ENCODE results near the gene DEPP1. TPM values are rescaled to one million over a fixed set of nuclear protein-coding genes. Genes with fewer than 3 reads are reported as not detected.
A peak's percentile ranks its signal among the peaks of the same experiment; 100 is the strongest.

DEPP1 gene
- total and polyA plus RNA-seq, 2 of the 13 experiments (the other 11 are each of a cell fraction or from before 2014, with no cell fraction given): 14.8 to 270 TPM

DNA sequence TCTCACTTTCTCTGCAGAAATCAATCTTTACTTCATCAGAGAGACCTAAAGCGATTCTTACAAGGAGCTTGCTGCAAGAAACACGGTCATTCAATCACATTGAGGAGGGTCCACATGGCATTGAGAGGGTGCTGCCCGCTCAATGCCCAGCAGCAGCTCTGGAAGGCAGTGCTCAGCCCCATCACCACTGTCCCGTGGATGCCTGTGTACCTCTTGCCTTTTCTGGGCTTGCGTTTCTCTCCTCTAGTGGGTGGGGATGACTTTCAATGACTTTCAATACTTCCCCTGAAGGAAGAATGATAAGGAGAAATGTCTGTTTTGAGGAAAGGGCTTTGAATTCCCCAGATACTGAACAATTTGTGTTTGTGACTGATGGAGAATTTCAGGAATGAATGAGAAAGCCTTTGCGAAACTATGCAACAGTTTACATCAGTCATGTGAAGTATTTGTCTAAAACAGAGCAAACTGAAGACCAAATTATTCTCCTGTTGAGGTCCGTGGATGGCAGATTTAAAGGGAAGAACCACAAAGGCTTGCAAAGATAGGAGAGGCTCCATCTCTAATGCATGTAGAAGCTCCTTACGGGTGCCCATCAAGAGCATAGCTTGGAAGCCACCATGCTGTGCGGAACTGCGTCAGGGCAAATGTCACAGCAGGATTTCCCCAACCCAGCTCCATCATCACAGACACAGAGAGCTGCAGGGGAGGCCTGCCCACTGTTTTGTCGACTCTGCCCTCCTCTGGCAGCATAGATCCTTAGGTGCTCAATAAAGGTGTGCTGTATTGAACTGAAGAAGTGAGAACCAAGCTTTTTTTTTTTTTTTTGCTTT is 15.5 kb upstream of the DEPP1 start (continued):
- TF ChIP-seq ATF5 (CRISPR knock-in tag; IDR thresholded peaks at IDR 0.05; ENCODE audit: low read depth): no peak
- TF ChIP-seq, protein P1, sequence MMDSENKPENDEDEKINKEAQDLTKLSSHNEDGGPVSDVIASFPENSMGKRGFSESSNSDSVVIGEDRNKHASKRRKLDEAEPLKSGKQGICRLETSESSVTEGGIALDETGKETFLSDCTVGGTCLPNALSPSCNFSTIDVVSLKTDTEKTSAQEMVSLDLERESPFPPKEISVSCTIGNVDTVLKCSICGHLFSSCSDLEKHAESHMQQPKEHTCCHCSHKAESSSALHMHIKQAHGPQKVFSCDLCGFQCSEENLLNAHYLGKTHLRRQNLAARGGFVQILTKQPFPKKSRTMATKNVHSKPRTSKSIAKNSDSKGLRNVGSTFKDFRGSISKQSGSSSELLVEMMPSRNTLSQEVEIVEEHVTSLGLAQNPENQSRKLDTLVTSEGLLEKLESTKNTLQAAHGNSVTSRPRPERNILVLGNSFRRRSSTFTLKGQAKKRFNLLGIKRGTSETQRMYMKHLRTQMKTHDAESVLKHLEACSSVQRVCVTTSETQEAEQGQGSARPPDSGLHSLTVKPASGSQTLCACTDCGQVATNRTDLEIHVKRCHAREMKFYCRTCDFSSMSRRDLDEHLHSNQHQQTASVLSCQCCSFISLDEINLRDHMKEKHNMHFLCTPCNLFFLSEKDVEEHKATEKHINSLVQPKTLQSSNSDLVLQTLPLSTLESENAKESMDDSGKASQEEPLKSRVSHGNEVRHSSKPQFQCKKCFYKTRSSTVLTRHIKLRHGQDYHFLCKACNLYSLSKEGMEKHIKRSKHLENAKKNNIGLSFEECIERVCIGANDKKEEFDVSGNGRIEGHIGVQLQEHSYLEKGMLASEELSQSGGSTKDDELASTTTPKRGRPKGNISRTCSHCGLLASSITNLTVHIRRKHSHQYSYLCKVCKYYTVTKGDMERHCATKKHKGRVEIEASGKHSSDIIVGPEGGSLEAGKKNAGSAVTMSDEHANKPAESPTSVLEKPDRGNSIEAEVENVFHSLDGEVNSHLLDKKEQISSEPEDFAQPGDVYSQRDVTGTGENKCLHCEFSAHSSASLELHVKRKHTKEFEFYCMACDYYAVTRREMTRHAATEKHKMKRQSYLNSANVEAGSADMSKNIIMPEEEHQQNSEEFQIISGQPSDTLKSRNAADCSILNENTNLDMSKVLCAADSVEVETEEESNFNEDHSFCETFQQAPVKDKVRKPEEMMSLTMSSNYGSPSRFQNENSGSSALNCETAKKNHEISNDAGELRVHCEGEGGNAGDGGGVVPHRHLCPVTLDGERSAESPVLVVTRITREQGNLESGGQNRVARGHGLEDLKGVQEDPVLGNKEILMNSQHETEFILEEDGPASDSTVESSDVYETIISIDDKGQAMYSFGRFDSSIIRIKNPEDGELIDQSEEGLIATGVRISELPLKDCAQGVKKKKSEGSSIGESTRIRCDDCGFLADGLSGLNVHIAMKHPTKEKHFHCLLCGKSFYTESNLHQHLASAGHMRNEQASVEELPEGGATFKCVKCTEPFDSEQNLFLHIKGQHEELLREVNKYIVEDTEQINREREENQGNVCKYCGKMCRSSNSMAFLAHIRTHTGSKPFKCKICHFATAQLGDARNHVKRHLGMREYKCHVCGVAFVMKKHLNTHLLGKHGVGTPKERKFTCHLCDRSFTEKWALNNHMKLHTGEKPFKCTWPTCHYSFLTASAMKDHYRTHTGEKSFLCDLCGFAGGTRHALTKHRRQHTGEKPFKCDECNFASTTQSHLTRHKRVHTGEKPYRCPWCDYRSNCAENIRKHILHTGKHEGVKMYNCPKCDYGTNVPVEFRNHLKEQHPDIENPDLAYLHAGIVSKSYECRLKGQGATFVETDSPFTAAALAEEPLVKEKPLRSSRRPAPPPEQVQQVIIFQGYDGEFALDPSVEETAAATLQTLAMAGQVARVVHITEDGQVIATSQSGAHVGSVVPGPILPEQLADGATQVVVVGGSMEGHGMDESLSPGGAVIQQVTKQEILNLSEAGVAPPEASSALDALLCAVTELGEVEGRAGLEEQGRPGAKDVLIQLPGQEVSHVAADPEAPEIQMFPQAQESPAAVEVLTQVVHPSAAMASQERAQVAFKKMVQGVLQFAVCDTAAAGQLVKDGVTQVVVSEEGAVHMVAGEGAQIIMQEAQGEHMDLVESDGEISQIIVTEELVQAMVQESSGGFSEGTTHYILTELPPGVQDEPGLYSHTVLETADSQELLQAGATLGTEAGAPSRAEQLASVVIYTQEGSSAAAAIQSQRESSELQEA (CRISPR knock-in tag; IDR thresholded peaks at IDR 0.05; ENCODE audit: not compliant biosample characterization): no peak
- no peak for TF ChIP-seq ZNF879 (CRISPR knock-in tag; IDR thresholded peaks at IDR 0.05)
- TF ChIP-seq PRDM15 (CRISPR knock-in tag; IDR thresholded peaks at IDR 0.05): no peak
- TF ChIP-seq, protein P2, sequence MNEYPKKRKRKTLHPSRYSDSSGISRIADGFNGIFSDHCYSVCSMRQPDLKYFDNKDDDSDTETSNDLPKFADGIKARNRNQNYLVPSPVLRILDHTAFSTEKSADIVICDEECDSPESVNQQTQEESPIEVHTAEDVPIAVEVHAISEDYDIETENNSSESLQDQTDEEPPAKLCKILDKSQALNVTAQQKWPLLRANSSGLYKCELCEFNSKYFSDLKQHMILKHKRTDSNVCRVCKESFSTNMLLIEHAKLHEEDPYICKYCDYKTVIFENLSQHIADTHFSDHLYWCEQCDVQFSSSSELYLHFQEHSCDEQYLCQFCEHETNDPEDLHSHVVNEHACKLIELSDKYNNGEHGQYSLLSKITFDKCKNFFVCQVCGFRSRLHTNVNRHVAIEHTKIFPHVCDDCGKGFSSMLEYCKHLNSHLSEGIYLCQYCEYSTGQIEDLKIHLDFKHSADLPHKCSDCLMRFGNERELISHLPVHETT (CRISPR knock-in tag; conservative IDR thresholded peaks at IDR 0.05): no peak
- no peak for TF ChIP-seq MLXIP (CRISPR knock-in tag; IDR thresholded peaks at IDR 0.05; ENCODE audit: borderline replicate concordance)
- TF ChIP-seq ZNF496 (CRISPR knock-in tag; IDR thresholded peaks at IDR 0.05; ENCODE audit: insufficient replicate concordance): no peak
- TF ChIP-seq SOX6 (IDR thresholded peaks at IDR 0.05): no peak
- peak; percentile 49; the same call in 1 of the 2 replicates for TF ChIP-seq SOX6 (CRISPR knock-in tag; IDR thresholded peaks at IDR 0.05)
- no peak for TF ChIP-seq ZBTB3 (CRISPR knock-in tag; IDR thresholded peaks at IDR 0.05; ENCODE audit: borderline replicate concordance, low read depth)
